ENCODE measurements around the gene BLMH.

BLMH gene

DNA sequence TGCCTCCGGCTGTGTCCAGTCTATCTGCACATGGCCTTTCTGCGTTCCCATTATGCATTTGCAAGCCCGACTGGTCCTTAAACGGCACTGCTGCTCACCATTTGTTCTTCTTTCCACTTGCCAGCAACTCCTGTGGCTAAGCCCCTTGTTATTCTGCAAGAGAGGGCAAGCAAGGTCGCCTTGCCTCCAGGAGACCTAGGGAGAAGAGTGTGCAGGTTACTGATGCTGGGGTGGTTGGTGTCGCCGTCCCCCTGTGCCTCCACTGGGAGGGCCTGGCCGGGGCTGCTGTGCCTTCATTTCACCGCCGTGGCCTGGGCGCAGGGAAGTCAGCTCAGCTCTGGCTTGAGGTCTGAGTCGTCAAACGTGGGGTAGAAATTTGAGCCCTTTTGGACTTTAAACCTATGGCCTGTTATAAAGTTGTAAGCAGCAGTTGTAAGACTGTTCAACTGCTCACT, 69.0 kb downstream of the BLMH start:
- Histone ChIP-seq H3K36me3 (no peaks in the 10 kb centered on the region), H3K4me1 (ENCODE audit: control insufficient read depth in 1 of 2, insufficient read depth in 1 of 2, low read depth in 1 of 2, low read length in 1 of 2) (no peaks in the 10 kb centered on the region), H3K27me3 (peaks cover 3% of the 10 kb centered on the region), H3K4me3 (ENCODE audit: low read depth in 1 of 2, low read length in 1 of 2) (no peak overlapping the region), H3K9me3 (no peaks in the 10 kb centered on the region), H3K27ac (no peak overlapping the region)
- TF ChIP-seq, protein P1, sequence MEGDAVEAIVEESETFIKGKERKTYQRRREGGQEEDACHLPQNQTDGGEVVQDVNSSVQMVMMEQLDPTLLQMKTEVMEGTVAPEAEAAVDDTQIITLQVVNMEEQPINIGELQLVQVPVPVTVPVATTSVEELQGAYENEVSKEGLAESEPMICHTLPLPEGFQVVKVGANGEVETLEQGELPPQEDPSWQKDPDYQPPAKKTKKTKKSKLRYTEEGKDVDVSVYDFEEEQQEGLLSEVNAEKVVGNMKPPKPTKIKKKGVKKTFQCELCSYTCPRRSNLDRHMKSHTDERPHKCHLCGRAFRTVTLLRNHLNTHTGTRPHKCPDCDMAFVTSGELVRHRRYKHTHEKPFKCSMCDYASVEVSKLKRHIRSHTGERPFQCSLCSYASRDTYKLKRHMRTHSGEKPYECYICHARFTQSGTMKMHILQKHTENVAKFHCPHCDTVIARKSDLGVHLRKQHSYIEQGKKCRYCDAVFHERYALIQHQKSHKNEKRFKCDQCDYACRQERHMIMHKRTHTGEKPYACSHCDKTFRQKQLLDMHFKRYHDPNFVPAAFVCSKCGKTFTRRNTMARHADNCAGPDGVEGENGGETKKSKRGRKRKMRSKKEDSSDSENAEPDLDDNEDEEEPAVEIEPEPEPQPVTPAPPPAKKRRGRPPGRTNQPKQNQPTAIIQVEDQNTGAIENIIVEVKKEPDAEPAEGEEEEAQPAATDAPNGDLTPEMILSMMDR (IDR thresholded peaks at IDR 0.05): no peak

DNA sequence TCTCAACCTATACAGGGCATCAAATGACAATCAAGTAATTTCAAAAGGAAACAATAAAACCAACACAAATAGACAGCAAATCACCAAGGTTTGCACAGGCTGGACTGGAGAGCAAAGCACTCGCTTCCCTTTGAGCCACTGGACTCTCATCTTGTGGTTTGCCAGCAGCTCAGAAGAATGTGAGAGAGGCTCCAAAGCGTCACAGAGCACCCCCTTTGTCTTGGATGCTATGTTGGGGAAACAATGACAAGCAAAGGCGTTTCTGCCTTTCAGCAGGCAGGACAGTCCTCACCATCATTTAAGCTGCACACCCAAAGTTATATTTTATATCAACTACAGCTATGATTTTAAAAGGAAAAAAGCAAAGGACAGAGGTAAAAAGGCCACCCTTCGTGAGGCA, 69.5 kb downstream of the BLMH start:
- no peaks in the 10 kb centered on the region for H3K4me1 ChIP-seq (ENCODE audit: control insufficient read depth in 1 of 2, insufficient read depth in 1 of 2, low read depth in 1 of 2, low read length in 1 of 2)
- no peak overlapping the region for H3K27ac ChIP-seq
- peaks cover 3% of the 10 kb centered on the region for H3K27me3 ChIP-seq
- H3K4me3 ChIP-seq (ENCODE audit: low read depth in 1 of 2, low read length in 1 of 2): no peak overlapping the region
- no peaks in the 10 kb centered on the region for H3K9me3 ChIP-seq
- H3K36me3 ChIP-seq: no peaks in the 10 kb centered on the region
- TF ChIP-seq, protein P1 (IDR thresholded peaks at IDR 0.05): no peak

DNA sequence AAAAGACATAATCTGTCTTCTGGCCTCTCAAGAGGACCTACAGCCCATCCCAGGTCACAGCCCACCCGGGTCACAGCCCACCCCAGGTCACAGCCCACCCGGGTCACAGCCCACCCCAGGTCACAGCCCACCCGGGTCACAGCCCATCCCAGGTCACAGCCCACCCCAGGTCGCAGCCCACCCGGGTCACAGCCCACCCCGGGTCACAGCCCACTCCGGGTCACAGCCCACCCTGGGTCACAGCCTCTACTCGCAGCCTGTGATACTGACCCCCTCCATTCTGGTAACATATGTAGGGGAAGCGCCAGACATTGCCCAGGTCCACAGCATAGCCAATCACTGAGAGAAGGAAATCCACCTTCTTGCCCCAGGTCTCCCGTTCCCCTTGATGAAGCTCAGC, 70.4 kb downstream of the BLMH start:
- Histone ChIP-seq H3K9me3 (no peaks in the 10 kb centered on the region), H3K36me3 (no peaks in the 10 kb centered on the region), H3K27ac (no peak overlapping the region), H3K4me1 (ENCODE audit: control insufficient read depth in 1 of 2, insufficient read depth in 1 of 2, low read depth in 1 of 2, low read length in 1 of 2) (no peaks in the 10 kb centered on the region), H3K4me3 (ENCODE audit: low read depth in 1 of 2, low read length in 1 of 2) (no peak overlapping the region), H3K27me3 (peaks cover 3% of the 10 kb centered on the region)
- TF ChIP-seq, protein P1 (IDR thresholded peaks at IDR 0.05): no peak

DNA sequence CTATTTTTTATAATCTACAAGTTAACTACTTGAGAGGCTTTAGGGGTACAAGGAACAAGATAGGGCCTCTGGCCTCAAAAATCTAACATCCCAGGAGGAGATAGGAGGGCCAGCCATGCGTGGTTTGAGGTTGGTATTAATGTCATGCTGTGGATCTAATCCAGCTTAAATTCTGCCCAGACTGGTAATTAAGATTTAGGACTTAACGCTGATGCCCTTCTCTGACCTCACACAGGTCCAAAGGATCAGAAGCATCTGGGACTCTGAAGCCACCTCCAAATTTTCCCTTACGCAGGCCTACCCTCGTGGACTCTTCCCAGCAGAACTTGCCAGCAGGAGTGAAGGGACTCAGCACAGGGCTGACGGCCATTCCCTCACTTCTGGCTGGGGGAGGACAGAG, 71.3 kb downstream of the BLMH start:
- Histone ChIP-seq H3K4me3 (ENCODE audit: low read depth in 1 of 2, low read length in 1 of 2) (no peak overlapping the region), H3K27me3 (peaks cover 3% of the 10 kb centered on the region), H3K36me3 (no peaks in the 10 kb centered on the region), H3K9me3 (no peaks in the 10 kb centered on the region), H3K27ac (no peak overlapping the region), H3K4me1 (ENCODE audit: control insufficient read depth in 1 of 2, insufficient read depth in 1 of 2, low read depth in 1 of 2, low read length in 1 of 2) (no peaks in the 10 kb centered on the region)
- TF ChIP-seq, protein P1 (IDR thresholded peaks at IDR 0.05): no peak

DNA sequence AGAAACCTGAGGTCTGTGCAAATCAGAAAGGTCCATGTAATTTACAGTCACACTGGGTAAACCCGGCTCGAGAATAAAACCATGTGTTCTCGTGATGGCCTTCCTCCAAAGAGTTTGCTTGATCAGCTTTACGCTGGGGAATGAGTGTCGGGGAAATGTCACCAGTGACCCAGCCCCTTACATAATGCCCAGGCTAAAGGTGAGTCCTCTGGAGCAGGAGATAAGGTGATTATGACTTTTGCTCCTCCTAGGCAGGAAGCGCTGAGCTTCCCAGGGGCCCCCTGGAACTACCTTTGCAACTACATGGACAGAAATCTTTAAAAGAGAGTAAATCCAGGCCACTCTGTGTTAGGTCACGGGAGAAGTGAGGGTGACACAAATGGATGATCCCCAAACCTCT, 71.9 kb downstream of the BLMH start:
- TF ChIP-seq, protein P1 (IDR thresholded peaks at IDR 0.05): no peak
- no peak overlapping the region for H3K4me3 ChIP-seq (ENCODE audit: low read depth in 1 of 2, low read length in 1 of 2)
- no peaks in the 10 kb centered on the region for H3K36me3 ChIP-seq
- H3K27me3 ChIP-seq: peaks cover 3% of the 10 kb centered on the region
- H3K27ac ChIP-seq: no peak overlapping the region
- no peaks in the 10 kb centered on the region for H3K9me3 ChIP-seq
- no peaks in the 10 kb centered on the region for H3K4me1 ChIP-seq (ENCODE audit: control insufficient read depth in 1 of 2, insufficient read depth in 1 of 2, low read depth in 1 of 2, low read length in 1 of 2)

DNA sequence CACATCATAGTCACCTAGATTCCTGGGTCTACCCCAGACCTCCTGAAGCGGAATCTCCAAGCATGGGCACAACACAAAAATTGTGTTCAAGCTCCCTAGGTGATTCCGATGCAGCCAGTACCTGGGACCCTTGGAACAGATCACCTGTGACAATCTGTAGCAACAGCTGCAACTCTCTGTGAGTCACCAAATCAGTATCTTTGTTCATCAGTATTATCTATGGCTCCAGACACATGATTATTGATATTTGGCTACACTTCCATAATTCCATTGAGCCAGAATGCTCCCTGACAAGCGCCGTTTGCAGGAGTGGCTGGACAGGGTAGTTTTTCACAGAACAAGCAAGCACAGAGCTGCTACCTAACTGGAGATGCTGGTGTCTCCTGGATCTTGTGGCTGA, 72.4 kb downstream of the BLMH start:
- Histone ChIP-seq H3K36me3 (no peaks in the 10 kb centered on the region), H3K27me3 (peaks cover 3% of the 10 kb centered on the region), H3K4me1 (ENCODE audit: control insufficient read depth in 1 of 2, insufficient read depth in 1 of 2, low read depth in 1 of 2, low read length in 1 of 2) (no peaks in the 10 kb centered on the region), H3K4me3 (ENCODE audit: low read depth in 1 of 2, low read length in 1 of 2) (no peak overlapping the region), H3K27ac (no peak overlapping the region), H3K9me3 (no peaks in the 10 kb centered on the region)
- TF ChIP-seq, protein P1 (IDR thresholded peaks at IDR 0.05): no peak
